Astrocyte of the spinal cord (primary cell): ENCODE data around the gene L3MBTL3.
A peak's percentile ranks its signal among the peaks of the same experiment; 100 is the strongest.

ENCODE experiments used
- DNase-seq: peaks from one replicate; pipeline ENCODE4 v3.0.0; 2011; ENCODE audit warnings: low read depth, low spot score
- H3K4me3 ChIP-seq: 2 replicates; pipeline ENCODE4 v1.5.1; 2011; ENCODE audit warnings: low read depth, mild to moderate bottlenecking, low read length, moderate library complexity
- CTCF ChIP-seq: IDR thresholded peaks from 2 replicates; pipeline ENCODE4 v1.5.1; 2012; ENCODE audit warnings: low read depth, mild to moderate bottlenecking, low read length, inconsistent platforms
- in situ Hi-C: cut with HindIII; loops from 2 replicates; pipeline ENCODE4 v1.10.0; 2017; ENCODE audit warnings: low sequenced_read_pairs

The L3MBTL3 gene

DNA sequence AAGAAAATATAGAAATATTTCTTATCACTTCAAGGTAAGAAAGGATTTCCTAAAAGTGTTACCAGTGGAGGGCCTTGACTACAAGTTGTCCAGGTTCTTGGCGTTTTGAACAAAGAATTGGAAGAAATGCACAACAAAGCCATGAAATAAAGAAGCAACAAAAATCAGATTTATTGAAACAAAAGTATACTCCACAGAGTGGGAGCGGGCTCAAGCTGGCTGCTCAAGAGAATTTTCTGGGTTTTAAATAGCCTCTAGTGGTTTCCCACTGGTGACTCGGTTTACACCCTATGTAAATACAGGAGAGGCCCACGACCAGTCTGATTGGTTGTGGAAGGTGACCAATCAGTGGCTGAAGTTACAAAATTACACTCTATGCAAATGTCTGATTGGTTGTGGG lies 140.2 kb downstream of the L3MBTL3 start:
- in situ Hi-C loops: no loop called here
- no peak for DNase-seq
- no peak overlapping the region for H3K4me3 ChIP-seq
- TF ChIP-seq CTCF: no peak

DNA sequence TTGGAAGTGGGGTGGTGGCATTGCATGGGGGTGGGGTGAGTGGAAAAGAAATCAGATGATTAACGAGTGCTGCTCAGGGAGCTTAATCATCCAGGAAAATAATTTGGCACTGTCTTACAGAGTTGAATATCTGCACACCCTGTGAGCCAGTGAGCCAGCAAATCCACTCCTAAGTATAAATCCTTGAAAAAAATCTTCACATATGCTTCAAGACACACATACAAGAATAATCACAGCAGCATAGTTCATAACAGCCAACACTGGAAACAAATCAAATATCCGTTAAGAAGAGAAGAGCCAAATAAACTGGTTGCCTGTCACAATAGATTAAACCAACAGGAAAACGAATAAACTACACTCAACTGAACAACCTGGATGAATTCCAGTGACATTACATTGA lies 141.6 kb downstream of the L3MBTL3 start:
- in situ Hi-C loops: no loop called here
- H3K4me3 ChIP-seq: no peak overlapping the region
- DNase-seq: no peak
- no peak for TF ChIP-seq CTCF

DNA sequence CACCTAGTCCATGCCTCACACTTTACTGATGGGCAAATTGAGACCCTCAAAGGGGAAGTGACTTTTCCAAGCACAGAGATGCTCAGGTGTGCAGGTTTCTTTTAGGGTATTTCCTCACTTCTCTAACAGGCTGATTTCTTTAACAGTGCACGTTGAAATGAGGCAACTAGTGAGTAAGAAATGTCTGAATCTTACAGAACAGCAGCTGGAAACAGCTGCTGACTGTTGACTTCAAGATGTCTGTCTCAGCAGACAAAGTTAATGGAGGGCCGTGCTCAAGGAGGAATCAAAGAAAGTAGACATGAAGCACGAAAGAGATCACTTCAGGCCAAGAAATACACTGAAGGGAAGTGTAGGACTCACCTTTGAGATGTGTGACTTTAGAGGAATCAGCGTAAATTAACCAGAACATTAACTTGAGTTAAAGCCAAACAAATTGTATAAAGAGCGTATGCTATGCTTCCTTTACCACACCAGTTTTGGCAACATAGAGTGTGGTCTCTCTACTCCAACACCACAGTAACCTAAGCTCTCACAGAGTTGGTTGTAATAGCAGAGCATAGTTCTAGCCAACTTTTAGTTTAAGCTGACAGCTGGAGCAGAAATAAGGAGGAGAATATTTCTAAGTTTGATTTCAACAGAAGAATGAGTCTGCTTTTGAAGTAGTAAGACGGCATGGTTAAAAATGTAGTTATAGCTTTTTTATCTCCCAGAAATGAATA lies 143.5 kb downstream of the L3MBTL3 start:
- no peak overlapping the region for H3K4me3 ChIP-seq
- peak; percentile 42 for DNase-seq
- TF ChIP-seq CTCF: no peak
- in situ Hi-C loops: no loop called here

- TF ChIP-seq CTCF: no peak
- H3K4me3 ChIP-seq: no peak overlapping the region
- no peak for DNase-seq
Observed at GRCh38 chr6:130162421-130162820, 144.0 kb downstream of the L3MBTL3 start.

GRCh38 chr6:130163266-130163665 lies 144.9 kb downstream of the L3MBTL3 start:
- no peak for TF ChIP-seq CTCF
- H3K4me3 ChIP-seq: no peak overlapping the region
- no peak for DNase-seq
- in situ Hi-C loops: no loop called here

More at GRCh38 chr6:130162421-130162820, 144.0 kb downstream of the L3MBTL3 start:
- in situ Hi-C loops: no loop called here

- no peak overlapping the region for H3K4me3 ChIP-seq
- DNase-seq: no peak
- TF ChIP-seq CTCF: no peak
- in situ Hi-C loops: no loop called here
Observed at GRCh38 chr6:130164251-130164650, 145.9 kb downstream of the L3MBTL3 start.
